ENCODE results near the gene XRCC5. TPM values are rescaled to one million over a fixed set of nuclear protein-coding genes. Genes with fewer than 3 reads are reported as not detected.

Gene XRCC5
- total and polyA plus RNA-seq, 2 donors (not counting 3 experiments of a cell fraction or from before 2014, with no cell fraction given), result 267 to 319 TPM

DNA sequence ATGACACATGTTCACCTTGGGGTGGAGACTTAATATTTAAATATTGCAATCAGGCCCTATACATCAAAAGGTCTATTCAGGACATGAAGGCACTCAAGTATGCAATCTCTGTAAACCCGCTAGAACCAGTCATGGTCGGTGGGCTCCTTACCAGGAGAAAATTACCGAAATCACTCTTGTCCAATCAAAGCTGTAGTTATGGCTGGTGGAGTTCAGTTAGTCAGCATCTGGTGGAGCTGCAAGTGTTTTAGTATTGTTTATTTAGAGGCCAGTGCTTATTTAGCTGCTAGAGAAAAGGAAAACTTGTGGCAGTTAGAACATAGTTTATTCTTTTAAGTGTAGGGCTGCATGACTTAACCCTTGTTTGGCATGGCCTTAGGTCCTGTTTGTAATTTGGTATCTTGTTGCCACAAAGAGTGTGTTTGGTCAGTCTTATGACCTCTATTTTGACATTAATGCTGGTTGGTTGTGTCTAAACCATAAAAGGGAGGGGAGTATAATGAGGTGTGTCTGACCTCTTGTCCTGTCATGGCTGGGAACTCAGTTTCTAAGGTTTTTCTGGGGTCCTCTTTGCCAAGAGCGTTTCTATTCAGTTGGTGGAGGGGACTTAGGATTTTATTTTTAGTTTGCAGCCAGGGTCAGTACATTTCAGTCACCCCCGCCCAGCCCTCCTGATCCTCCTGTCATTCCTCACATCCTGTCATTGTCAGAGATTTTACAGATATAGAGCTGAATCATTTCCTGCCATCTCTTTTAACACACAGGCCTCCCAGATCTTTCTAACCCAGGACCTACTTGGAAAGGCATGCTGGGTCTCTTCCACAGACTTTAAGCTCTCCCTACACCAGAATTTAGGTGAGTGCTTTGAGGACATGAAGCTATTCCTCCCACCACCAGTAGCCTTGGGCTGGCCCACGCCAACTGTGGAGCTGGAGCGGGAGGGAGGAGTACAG is 108.1 kb downstream of the XRCC5 start:
- Histone ChIP-seq H3K9ac (replicated peaks; ENCODE audit: extremely low read depth, insufficient read depth, low read length) (peak overlapping the region; percentile 1), H4K20me1 (replicated peaks; ENCODE audit: control insufficient read depth, extremely low read depth, insufficient read depth, low read length) (no peaks in the 10 kb centered on the region), H3K4me1 (ENCODE audit: control insufficient read depth, extremely low read depth, insufficient read depth, low read length) (peaks cover 46% of the 10 kb centered on the region), H3K27ac (ENCODE audit: insufficient read depth, low read depth, low read length) (peak overlapping the region; percentile 52), H3K36me3 (ENCODE audit: control insufficient read depth in 2 of 2, extremely low read depth in 1 of 2, insufficient read depth in 2 of 2, low read length in 2 of 2) (no peaks in the 10 kb centered on the region), H3K27me3 (ENCODE audit: control insufficient read depth in 2 of 2, insufficient read depth in 2 of 2, low read length in 2 of 2) (no peaks in the 10 kb centered on the region), H3K4me2 (ENCODE audit: insufficient read depth, low read length) (peak overlapping the region; percentile 58), H3K4me3 (replicated peaks in 1 of 3; ENCODE audit: insufficient read depth in 1 of 3, low read depth in 1 of 3, low read length in 3 of 3) (no peak overlapping the region), H3K79me2 (ENCODE audit: control insufficient read depth, insufficient read depth, low read length) (no peaks in the 10 kb centered on the region), H3K9me1 (replicated peaks; ENCODE audit: control insufficient read depth, extremely low read depth, insufficient read depth, low read length) (no peaks in the 10 kb centered on the region), H3K9me3 (replicated peaks; ENCODE audit: control insufficient read depth, insufficient read depth, low read length) (no peaks in the 10 kb centered on the region), H2AFZ (ENCODE audit: low read depth, low read length) (no peak overlapping the region)
- peak; percentile 26 for FAIRE-seq
- TF ChIP-seq, protein P1, sequence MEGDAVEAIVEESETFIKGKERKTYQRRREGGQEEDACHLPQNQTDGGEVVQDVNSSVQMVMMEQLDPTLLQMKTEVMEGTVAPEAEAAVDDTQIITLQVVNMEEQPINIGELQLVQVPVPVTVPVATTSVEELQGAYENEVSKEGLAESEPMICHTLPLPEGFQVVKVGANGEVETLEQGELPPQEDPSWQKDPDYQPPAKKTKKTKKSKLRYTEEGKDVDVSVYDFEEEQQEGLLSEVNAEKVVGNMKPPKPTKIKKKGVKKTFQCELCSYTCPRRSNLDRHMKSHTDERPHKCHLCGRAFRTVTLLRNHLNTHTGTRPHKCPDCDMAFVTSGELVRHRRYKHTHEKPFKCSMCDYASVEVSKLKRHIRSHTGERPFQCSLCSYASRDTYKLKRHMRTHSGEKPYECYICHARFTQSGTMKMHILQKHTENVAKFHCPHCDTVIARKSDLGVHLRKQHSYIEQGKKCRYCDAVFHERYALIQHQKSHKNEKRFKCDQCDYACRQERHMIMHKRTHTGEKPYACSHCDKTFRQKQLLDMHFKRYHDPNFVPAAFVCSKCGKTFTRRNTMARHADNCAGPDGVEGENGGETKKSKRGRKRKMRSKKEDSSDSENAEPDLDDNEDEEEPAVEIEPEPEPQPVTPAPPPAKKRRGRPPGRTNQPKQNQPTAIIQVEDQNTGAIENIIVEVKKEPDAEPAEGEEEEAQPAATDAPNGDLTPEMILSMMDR (IDR thresholded peaks at IDR 0.05; ENCODE audit: extremely low read depth in 1 of 2, insufficient read depth in 1 of 2, low read depth in 1 of 2, low read length in 2 of 2), result no peak
- TF ChIP-seq MAX (IDR thresholded peaks at IDR 0.05; ENCODE audit: insufficient read depth, insufficient read length) (no peak), GATA2 (IDR thresholded peaks at IDR 0.05; ENCODE audit: insufficient read depth, insufficient read length, low read depth, low read length) (peak; percentile 97), EZH2 (IDR thresholded peaks at IDR 0.05; ENCODE audit: borderline replicate concordance, low read depth, low read length, severe bottlenecking) (no peak), JUN (IDR thresholded peaks at IDR 0.05; ENCODE audit: borderline replicate concordance, insufficient read depth, insufficient read length, low read depth) (peak; percentile 70), MYC (IDR thresholded peaks at IDR 0.05; ENCODE audit: low read depth, low read length) (no peak), FOS (IDR thresholded peaks at IDR 0.05; ENCODE audit: borderline replicate concordance, insufficient read depth, low read length) (peak; percentile 67), POLR2A (IDR thresholded peaks at IDR 0.05; ENCODE audit: low read depth, low read length) (no peak), POLR2AphosphoS5 (IDR thresholded peaks at IDR 0.05; ENCODE audit: insufficient read depth, low read depth, low read length) (peak; percentile 74)
- peak; percentile 55 for DNase-seq (ENCODE audit: low read depth, low spot score)
- BruUV-seq (replicated peaks), result no TSS peak
- dilution Hi-C loops (cut with MboI; ENCODE audit: extremely low pct_ligation_motif_present, low sequenced_read_pairs), result no loop called here
- ChIA-PET CTCF (interaction anchor here (1.2 to 3.7 kb wide), 4 partner anchors 23 to 187 kb away, joined by 4 to 12 read pairs (median 5); no protein-coding TSS in a partner anchor), POLR2A (no interaction called here)
- intact Hi-C loops (cut with micrococcal nuclease), result loop anchor here (1.0 to 10.0 kb wide), 3 partner anchors 155 to 418 kb away; partner anchors contain the start of genes IGFBP2, MARCHF4 and SMARCAL1

Measured in endothelial cell of umbilical vein (primary cell).